ENCODE measurements around the gene EFTUD2. TPM values are rescaled to one million over a fixed set of nuclear protein-coding genes. Genes with fewer than 3 reads are reported as not detected.

The EFTUD2 gene
- total RNA-seq, 1 donor from 2014 or later, result 68.1 TPM

- ATAC-seq (no peak), DNase-seq (ENCODE audit: missing footprints) (no peak)
- intact Hi-C loops (cut with DNase I), result no loop called here
These were observed 28.5 kb upstream of the EFTUD2 start for GRCh38 chr17:44927696-44928095.

GRCh38 chr17:44926821-44927525 lies 27.7 kb upstream of the EFTUD2 start:
- intact Hi-C loops (cut with DNase I), result no loop called here
- ATAC-seq (peak; percentile 11), DNase-seq (ENCODE audit: missing footprints) (no peak)

- intact Hi-C loops (cut with DNase I), result no loop called here
- no peak for ATAC-seq
- DNase-seq (ENCODE audit: missing footprints), result no peak
These were observed 26.8 kb upstream of the EFTUD2 start for GRCh38 chr17:44925731-44926697.

- intact Hi-C loops (cut with DNase I), result no loop called here
- DNase-seq (ENCODE audit: missing footprints), result no peak
These were observed 24.9 kb upstream of the EFTUD2 start for GRCh38 chr17:44924107-44924544.

GRCh38 chr17:44922746-44923470 lies 23.7 kb upstream of the EFTUD2 start:
- peak; percentile 21 for DNase-seq (ENCODE audit: missing footprints)
- intact Hi-C loops (cut with DNase I), result no loop called here
- no peak for ATAC-seq

More at GRCh38 chr17:44924107-44924544, 24.9 kb upstream of the EFTUD2 start:
- ATAC-seq, result no peak

GRCh38 chr17:44922136-44922535 lies 22.9 kb upstream of the EFTUD2 start:
- ATAC-seq, result no peak
- no peak for DNase-seq (ENCODE audit: missing footprints)
- intact Hi-C loops (cut with DNase I), result no loop called here

GRCh38 chr17:44921122-44921882 lies 22.1 kb upstream of the EFTUD2 start:
- intact Hi-C loops (cut with DNase I), result loop anchor here (2.0 kb wide), 3 partner anchors 59 to 211 kb away; partner anchors contain the start of gene PLCD3
- no peak for DNase-seq (ENCODE audit: missing footprints)
- ATAC-seq, result peak; percentile 79

GRCh38 chr17:44920565-44920940 lies 21.3 kb upstream of the EFTUD2 start:
- peak; percentile 35 for ATAC-seq
- intact Hi-C loops (cut with DNase I), result loop anchor here (1.0 to 2.0 kb wide), 4 partner anchors 60 to 212 kb away; partner anchors contain the start of gene PLCD3
- no peak for DNase-seq (ENCODE audit: missing footprints)

- DNase-seq (ENCODE audit: missing footprints) (peak; percentile 87), ATAC-seq (peak; percentile 82)
- intact Hi-C loops (cut with DNase I), result loop anchor here (1.0 to 2.0 kb wide), 4 partner anchors 61 to 213 kb away; partner anchors contain the start of gene PLCD3
These were observed 20.8 kb upstream of the EFTUD2 start for GRCh38 chr17:44919885-44920564.

- ATAC-seq (no peak), DNase-seq (ENCODE audit: missing footprints) (no peak)
- intact Hi-C loops (cut with DNase I), result no loop called here
These were observed 20.2 kb upstream of the EFTUD2 start for GRCh38 chr17:44919411-44919810.

GRCh38 chr17:44918006-44918405 lies 18.8 kb upstream of the EFTUD2 start:
- DNase-seq (ENCODE audit: missing footprints) (no peak), ATAC-seq (no peak)
- intact Hi-C loops (cut with DNase I), result no loop called here

GRCh38 chr17:44917456-44917855 lies 18.2 kb upstream of the EFTUD2 start:
- intact Hi-C loops (cut with DNase I), result no loop called here
- DNase-seq (ENCODE audit: missing footprints), result no peak
- no peak for ATAC-seq

- intact Hi-C loops (cut with DNase I), result no loop called here
These were observed 17.6 kb upstream of the EFTUD2 start for GRCh38 chr17:44916781-44917241.

GRCh38 chr17:44915862-44916780 lies 16.9 kb upstream of the EFTUD2 start:
- ATAC-seq (no peak), DNase-seq (ENCODE audit: missing footprints) (no peak)
- intact Hi-C loops (cut with DNase I), result no loop called here

More at GRCh38 chr17:44916781-44917241, 17.6 kb upstream of the EFTUD2 start:
- DNase-seq (ENCODE audit: missing footprints) (peak; percentile 85), ATAC-seq (peak; percentile 27)

- DNase-seq (ENCODE audit: missing footprints), result no peak
- intact Hi-C loops (cut with DNase I), result no loop called here
- no peak for ATAC-seq
These were observed 16.1 kb upstream of the EFTUD2 start, which contains the start of gene GFAP for GRCh38 chr17:44915321-44915726. Gene GFAP (minus strand): TSS chr17:44915500. CDS start chr17:44915486, 14 bp downstream.

GRCh38 chr17:44914698-44915271 lies 15.5 kb upstream of the EFTUD2 start:
- no peak for ATAC-seq
- DNase-seq (ENCODE audit: missing footprints), result no peak
- intact Hi-C loops (cut with DNase I), result no loop called here
